ENCODE data around the gene TMEM52B. TPM values are rescaled to one million over a fixed set of nuclear protein-coding genes. Genes with fewer than 3 reads are reported as not detected.

TMEM52B gene
- total RNA-seq, 1 experiment from 2014 or later = 46.0 TPM

GRCh38 chr12:10238526-10238925 lies 59.7 kb downstream of the TMEM52B start:
- no TSS peak for BruUV-seq (replicated peaks)
- Histone ChIP-seq H3K9me3 (peaks cover 15% of the 10 kb centered on the region), H3K27me3 (replicated peaks; ENCODE audit: control insufficient read depth, insufficient read depth, low read length) (no peaks in the 10 kb centered on the region), H3K4me1 (no peaks in the 10 kb centered on the region), H3K4me3 (ENCODE audit: low read depth, low read length) (no peak overlapping the region), H3K36me3 (ENCODE audit: control insufficient read depth, insufficient read depth, low read length) (no peaks in the 10 kb centered on the region)
- ChIA-PET POLR2A (no interaction called here), CTCF (no interaction called here)
- Mint-ChIP-seq H3K36me3 (ENCODE audit: insufficient read depth, unreplicated experiment) (no peaks in the 10 kb centered on the region), H3K27ac (ENCODE audit: unreplicated experiment) (no peak overlapping the region), H3K9me3 (ENCODE audit: unreplicated experiment) (peaks cover 35% of the 10 kb centered on the region), H3K4me1 (ENCODE audit: low read depth, unreplicated experiment) (no peaks in the 10 kb centered on the region), H3K4me3 (ENCODE audit: unreplicated experiment) (no peak overlapping the region), H3K27me3 (ENCODE audit: insufficient read depth, unreplicated experiment) (peaks cover 6% of the 10 kb centered on the region)
- intact Hi-C loops (cut with micrococcal nuclease; ENCODE audit: unreplicated experiment) = loop anchor here (10.0 kb wide), 1 partner anchor 126 kb away; no protein-coding TSS in a partner anchor
- TF ChIP-seq CTCF (IDR thresholded peaks at IDR 0.05; ENCODE audit: insufficient read depth in 1 of 2, low read depth in 1 of 2, low read length in 1 of 2, severe bottlenecking in 1 of 2, unreplicated experiment in 1 of 2) = no peak
- DNase-seq = no peak

- intact Hi-C loops (cut with micrococcal nuclease; ENCODE audit: unreplicated experiment) = no loop called here
- no TSS peak for BruUV-seq (replicated peaks)
- H3K4me3 ChIP-seq (ENCODE audit: low read depth, low read length) = no peak overlapping the region
- Mint-ChIP-seq H3K4me3 (ENCODE audit: unreplicated experiment) (no peak overlapping the region), H3K9me3 (ENCODE audit: unreplicated experiment) (peaks cover 10% of the 10 kb centered on the region), H3K27ac (ENCODE audit: unreplicated experiment) (no peak overlapping the region), H3K36me3 (ENCODE audit: insufficient read depth, unreplicated experiment) (no peaks in the 10 kb centered on the region), H3K4me1 (ENCODE audit: low read depth, unreplicated experiment) (no peaks in the 10 kb centered on the region), H3K27me3 (ENCODE audit: insufficient read depth, unreplicated experiment) (peaks cover 6% of the 10 kb centered on the region)
- no peaks in the 10 kb centered on the region for H3K27me3 ChIP-seq (replicated peaks; ENCODE audit: control insufficient read depth, insufficient read depth, low read length)
- no peak for TF ChIP-seq CTCF (IDR thresholded peaks at IDR 0.05; ENCODE audit: insufficient read depth in 1 of 2, low read depth in 1 of 2, low read length in 1 of 2, severe bottlenecking in 1 of 2, unreplicated experiment in 1 of 2)
- ChIA-PET POLR2A (no interaction called here), CTCF (no interaction called here)
- no peaks in the 10 kb centered on the region for H3K36me3 ChIP-seq (ENCODE audit: control insufficient read depth, insufficient read depth, low read length)
- no peak for DNase-seq
- H3K9me3 ChIP-seq = no peaks in the 10 kb centered on the region; the same call in 1 of the 2 replicates
- no peaks in the 10 kb centered on the region for H3K4me1 ChIP-seq
Measured at GRCh38 chr12:10241290-10241689, 62.5 kb downstream of the TMEM52B start.

Other genes starting within 250 kb of the TMEM52B start
- not detected in 2 replicates for gene CLEC2A, start 246.7 kb upstream of the TMEM52B start, total RNA-seq (2022)
- gene CLEC12A, start 207.6 kb upstream of the TMEM52B start, total RNA-seq (2022) = not detected in 2 replicates
- gene CLEC1B, start 179.9 kb upstream of the TMEM52B start, total RNA-seq (2022) = not detected in 2 replicates
- gene CLEC12B, start 168.4 kb upstream of the TMEM52B start, total RNA-seq (2022) = not detected in 2 replicates
- not detected in 2 replicates for gene CLEC9A, start 148.3 kb upstream of the TMEM52B start, total RNA-seq (2022)
- not detected in 2 replicates for gene CLEC1A, start 80.0 kb upstream of the TMEM52B start, total RNA-seq (2022)
- not detected in 2 replicates for gene CLEC7A, start 48.8 kb upstream of the TMEM52B start, total RNA-seq (2022)
- gene OLR1, start 6.9 kb upstream of the TMEM52B start, total RNA-seq (2022) = 176 and 183 TPM in 2 replicates
- gene GABARAPL1, start 33.8 kb downstream of the TMEM52B start, total RNA-seq (2022) = 106 TPM in 2 replicates
- 0.05 and 0.23 TPM in 2 replicates for gene KLRD1, start 128.8 kb downstream of the TMEM52B start, total RNA-seq (2022)
- gene KLRK1, start 211.0 kb downstream of the TMEM52B start, total RNA-seq (2022) = 0.18 and 0.28 TPM in 2 replicates
- gene KLRC4, start 230.7 kb downstream of the TMEM52B start, total RNA-seq (2022) = not detected in 2 replicates
- gene KLRC3, start 241.6 kb downstream of the TMEM52B start, total RNA-seq (2022) = not detected in 2 replicates

Data from Caco-2 (cell line).